Activated CD8-positive, alpha-beta memory T cell treated with anti-CD3 and anti-CD28 coated beads for 36 hours (primary cell): ENCODE data around the gene SPATA33. TPM values are rescaled to one million over a fixed set of nuclear protein-coding genes. Genes with fewer than 3 reads are reported as not detected.
"Not testable (repeated sequence)": the region's sequence is repeated elsewhere in the genome, so short reads cannot be mapped to it uniquely, and the experiment has no call there.

Source experiments
- CTCF ChIA-PET: fragments of 350-600 bp; sonication (Branson Sonifier 250); formaldehyde crosslinking; loops from one replicate; lab custom pipeline; 2021; ENCODE audit warnings: antibody characterized with exemption; lab: Charles Lee
- POLR2A ChIA-PET: fragments of 350-600 bp; sonication (Branson Sonifier 250); formaldehyde crosslinking; loops from one replicate; lab custom pipeline; 2021; ENCODE audit warnings: antibody characterized with exemption; lab: Charles Lee
- total RNA-seq, 2 experiments: library from RNA; stranded (reverse); gene quantifications; one replicate each; pipeline ENCODE4 v1.2.3, GENCODE V29; 2021

Gene SPATA33
- total RNA-seq, 2 experiments from 2014 or later = 13.7 to 14.4 TPM

- CTCF ChIA-PET = no interaction called here
- POLR2A ChIA-PET = no interaction called here
These were observed 34.0 kb upstream of the SPATA33 start for GRCh38 chr16:89623511-89624261.

GRCh38 chr16:89624777-89625761, 32.6 kb upstream of the SPATA33 start:
- ChIA-PET POLR2A (no interaction called here), CTCF (no interaction called here)

- CTCF ChIA-PET = interaction anchor here (1.2 kb wide), 1 partner anchor 19 kb away, joined by 4 read pairs; no protein-coding TSS in a partner anchor
- POLR2A ChIA-PET = no interaction called here
These were observed 27.6 kb upstream of the SPATA33 start for GRCh38 chr16:89629827-89630610.

- POLR2A ChIA-PET = interaction anchor here (0.6 kb wide), 1 partner anchor 171 kb away, joined by 3 read pairs; no protein-coding TSS in a partner anchor
- CTCF ChIA-PET = interaction anchor here (0.6 to 1.7 kb wide), 2 partner anchors 58 to 67 kb away, joined by 3 to 5 read pairs; no protein-coding TSS in a partner anchor
These were observed 24.5 kb upstream of the SPATA33 start for GRCh38 chr16:89633064-89633631.

GRCh38 chr16:89634463-89635385, 22.9 kb upstream of the SPATA33 start:
- POLR2A ChIA-PET = not testable (repeated sequence)
- CTCF ChIA-PET = interaction anchor here (1.7 kb wide), 1 partner anchor 69 kb away, joined by 3 read pairs; no protein-coding TSS in a partner anchor

- POLR2A ChIA-PET = no interaction called here
- CTCF ChIA-PET = interaction anchor here (1.5 kb wide), 1 partner anchor 61 kb away, joined by 4 read pairs; the partner anchor contains the start of gene CPNE7
These were observed 21.0 kb upstream of the SPATA33 start for GRCh38 chr16:89636663-89637062.

- ChIA-PET POLR2A (no interaction called here), CTCF (interaction anchor here (1.5 kb wide), 1 partner anchor 61 kb away, joined by 4 read pairs; the partner anchor contains the start of gene CPNE7)
These were observed 20.3 kb upstream of the SPATA33 start for GRCh38 chr16:89637379-89637778.

GRCh38 chr16:89638455-89638854, 19.2 kb upstream of the SPATA33 start:
- POLR2A ChIA-PET = no interaction called here
- CTCF ChIA-PET = no interaction called here

GRCh38 chr16:89639385-89639784, 18.3 kb upstream of the SPATA33 start:
- POLR2A ChIA-PET = no interaction called here
- CTCF ChIA-PET = no interaction called here

- CTCF ChIA-PET = interaction anchor here (0.5 to 1.7 kb wide), 8 partner anchors 8 to 268 kb away, joined by 3 to 6 read pairs (median 3); partner anchors contain the start of genes CHMP1A, CPNE7 and SPATA33
These were observed 16.0 kb upstream of the SPATA33 start for GRCh38 chr16:89641458-89642119.

GRCh38 chr16:89642574-89642973, 15.1 kb upstream of the SPATA33 start:
- POLR2A ChIA-PET = no interaction called here
- CTCF ChIA-PET = interaction anchor here (0.5 to 1.7 kb wide), 5 partner anchors 15 to 267 kb away, joined by 3 to 6 read pairs (median 3); partner anchors contain the start of genes CHMP1A, CPNE7 and SPATA33

More at GRCh38 chr16:89641458-89642119, 16.0 kb upstream of the SPATA33 start:
- POLR2A ChIA-PET = no interaction called here

GRCh38 chr16:89643769-89644300, 13.8 kb upstream of the SPATA33 start:
- POLR2A ChIA-PET = no interaction called here

GRCh38 chr16:89645122-89645521, 12.5 kb upstream of the SPATA33 start:
- POLR2A ChIA-PET = no interaction called here
- CTCF ChIA-PET = no interaction called here

More at GRCh38 chr16:89643769-89644300, 13.8 kb upstream of the SPATA33 start:
- CTCF ChIA-PET = interaction anchor here (0.6 kb wide), 1 partner anchor 38 kb away, joined by 3 read pairs; no protein-coding TSS in a partner anchor

GRCh38 chr16:89646270-89646669, 11.4 kb upstream of the SPATA33 start:
- POLR2A ChIA-PET = no interaction called here
- CTCF ChIA-PET = no interaction called here

- POLR2A ChIA-PET = no interaction called here
- CTCF ChIA-PET = no interaction called here
These were observed 10.7 kb upstream of the SPATA33 start for GRCh38 chr16:89646906-89647305.

- ChIA-PET CTCF (interaction anchor here (0.8 kb wide), 1 partner anchor 15 kb away, joined by 3 read pairs; no protein-coding TSS in a partner anchor), POLR2A (no interaction called here)
These were observed 6.1 kb upstream of the SPATA33 start for GRCh38 chr16:89651584-89651983.
